ENCODE data around the gene ACVR1C.

The ACVR1C gene

GRCh38 chr2:157628477-157629415, at the start of gene ACVR1C:
TSS of gene ACVR1C (minus strand) at chr2:157628864. CDS start at chr2:157628644, 220 bp downstream.
- peak; percentile 35 for DNase-seq

GRCh38 chr2:157677941-157678340, 49.3 kb upstream of the ACVR1C start:
- DNase-seq, result no peak

GRCh38 chr2:157672129-157672528, 43.5 kb upstream of the ACVR1C start:
- no peak for DNase-seq

GRCh38 chr2:157662401-157662800, 33.7 kb upstream of the ACVR1C start:
- no peak for DNase-seq

- DNase-seq, result no peak
Observed at GRCh38 chr2:157661776-157662175, 33.1 kb upstream of the ACVR1C start.

- no peak for DNase-seq
Observed at GRCh38 chr2:157657858-157658257, 29.2 kb upstream of the ACVR1C start.

- no peak for DNase-seq
Observed at GRCh38 chr2:157657101-157657500, 28.4 kb upstream of the ACVR1C start.

GRCh38 chr2:157644776-157645175, 16.1 kb upstream of the ACVR1C start:
- no peak for DNase-seq

GRCh38 chr2:157631861-157632260, 3.2 kb upstream of the ACVR1C start:
- no peak for DNase-seq

- no peak for DNase-seq
Observed at GRCh38 chr2:157627594-157628476, 829 bp downstream of the ACVR1C start.

- DNase-seq, result no peak
Observed at GRCh38 chr2:157625296-157625695, 3.4 kb downstream of the ACVR1C start.

- no peak for DNase-seq
Observed at GRCh38 chr2:157620956-157621355, 7.7 kb downstream of the ACVR1C start.

- DNase-seq, result no peak
Observed at GRCh38 chr2:157611726-157612125, 16.9 kb downstream of the ACVR1C start.

GRCh38 chr2:157611110-157611509, 17.6 kb downstream of the ACVR1C start:
- DNase-seq, result no peak

- no peak for DNase-seq
Observed at GRCh38 chr2:157606534-157606933, 22.1 kb downstream of the ACVR1C start.

- DNase-seq, result no peak
Observed at GRCh38 chr2:157603198-157603597, 25.5 kb downstream of the ACVR1C start.

- DNase-seq, result no peak
Observed at GRCh38 chr2:157601807-157602206, 26.9 kb downstream of the ACVR1C start.

- DNase-seq, result no peak
Observed at GRCh38 chr2:157596992-157597681, 31.5 kb downstream of the ACVR1C start.

- DNase-seq, result no peak
Observed at GRCh38 chr2:157593411-157593810, 35.3 kb downstream of the ACVR1C start.

GRCh38 chr2:157592948-157593347, 35.7 kb downstream of the ACVR1C start:
- DNase-seq, result no peak

- DNase-seq, result no peak
Observed at GRCh38 chr2:157592374-157592773, 36.3 kb downstream of the ACVR1C start.

- no peak for DNase-seq
Observed at GRCh38 chr2:157587576-157587975, 41.1 kb downstream of the ACVR1C start.

GRCh38 chr2:157574165-157574564, 54.5 kb downstream of the ACVR1C start:
- DNase-seq, result no peak

All from NCI-H2029 treated with DMSO at 0.1 percent for 48 hours (cell line).